Adrenal gland (tissue), 12 donors: ENCODE measurements around the gene FBXO24. TPM values are rescaled to one million over a fixed set of nuclear protein-coding genes. Genes with fewer than 3 reads are reported as not detected.

Source experiments
- DNase-seq, 7 donors: peaks; one replicate each; pipeline ENCODE4 v3.0.0-alpha.2; 2019 to 2020
- H3K27ac ChIP-seq, 5 donors: fragments of 200-600 bp; sonication (generic) in 4 of 5; 1 replicate in 3 of 5; 2 replicates in 2 of 5; pipeline versions ENCODE4 v1.5.1 to v1.8.0; 2016 to 2020; ENCODE audit warnings: mild to moderate bottlenecking in 1 of 5
- H3K27me3 ChIP-seq: fragments of 200-600 bp; 2 replicates; pipeline ENCODE4 v1.8.0; 2021
- H3K36me3 ChIP-seq, 2 donors: fragments of 200-600 bp; replicated peaks in 1 of 2; 1 replicate in 1 of 2; 2 replicates in 1 of 2; pipeline versions ENCODE4 v1.5.1 to v1.8.0; 2018 to 2022
- H3K4me1 ChIP-seq, 2 donors: fragments of 200-600 bp; replicated peaks in 1 of 2; 1 replicate in 1 of 2; 2 replicates in 1 of 2; pipeline versions ENCODE4 v1.5.1 to v1.8.0; 2018 to 2021
- H3K4me3 ChIP-seq, 4 donors: fragments of 200-600 bp; sonication (generic) in 3 of 4; one replicate each; pipeline ENCODE4 v1.5.1; 2016 to 2018
- H3K9me3 ChIP-seq, 3 donors: fragments of 200-600 bp; sonication (generic) in 1 of 3; replicated peaks in 1 of 3; 1 replicate in 2 of 3; 2 replicates in 1 of 3; pipeline versions ENCODE4 v1.5.1 to v1.8.0; 2016 to 2021
- POLR2A ChIP-seq, 2 donors: fragments of 450-650 bp; IDR thresholded peaks; one replicate each; pipeline ENCODE4 v1.6.1; 2017; ENCODE audit warnings: antibody characterized with exemption in 2 of 2, mild to moderate bottlenecking in 2 of 2, moderate library complexity in 1 of 2
- WGBS, 4 donors: extraction: QIAGEN DNeasy Blood & Tissue Kit in 2 of 4; methylation state at CpG; one replicate each; pipeline versions ENCODE4 v1.1.5 to v1.1.7; 2013 to 2017; 5-methylcytosine and 5-hydroxymethylcytosine counted together
- intact Hi-C, 2 donors: fragments of 100-400 bp; cut with DNase I; formaldehyde crosslinking; loops; one replicate each; pipeline versions ENCODE4 v1.14.1 to v1.15.0; 2022 to 2023
- polyA plus RNA-seq, 3 donors: library from polyadenylated mRNA; stranded (reverse); fragments of 200-250 nt in 2 of 3; fragments of 350-450 nt in 1 of 3; fragmentation: Illumina TruSeq in 1 of 3; extraction: RNeasy Lipid Tissue Mini Kit (QIAGEN cat#74804) in 1 of 3; gene quantifications; one replicate each; pipeline ENCODE4 v1.2.3, GENCODE V29; 2013 to 2014
- total RNA-seq, 9 donors: library from RNA; depleted of rRNA in 4 of 9; stranded (reverse); fragments of >200 nt in 4 of 9; fragments of 120-200 nt in 1 of 9; fragmentation: NEBNext Ultra II Directional in 1 of 9; extraction: Animal tissue kit (Norgen Biotek cat#: 25700) in 1 of 9; gene quantifications; one replicate each; pipeline versions ENCODE4 v1.1.0 to v1.2.4, GENCODE V29; 2013 to 2023
- TF ChIP-seq, protein P1 (sequence below), 6 experiments: fragments of 450-650 bp in 4 of 6; fragments of 200-600 bp in 2 of 6; sonication (generic) in 1 of 6; IDR thresholded peaks; 1 replicate in 5 of 6; 2 replicates in 1 of 6; pipeline versions ENCODE4 v1.5.1 to v1.8.0; 2016 to 2021; ENCODE audit warnings: antibody characterized with exemption in 6 of 6, mild to moderate bottlenecking in 2 of 6, moderate library complexity in 1 of 6
- donor health status: healthy with polysubstance abuse.
- donor health status: Bipolar disorder and iron deficiency.
- donor health status: DM: yes; HTN: yes; CAD: no.
- donor health status: DM: no; HTN: no; CAD: no.
- donor health status: DM: no; HTN: no; CAD: no.
- donor health status: DM: yes; HTN: yes; CAD: no.

FBXO24 gene
- total and polyA plus RNA-seq, 12 donors, result 0.16 to 2.8 (median 0.89) TPM; not detected in 2

DNA sequence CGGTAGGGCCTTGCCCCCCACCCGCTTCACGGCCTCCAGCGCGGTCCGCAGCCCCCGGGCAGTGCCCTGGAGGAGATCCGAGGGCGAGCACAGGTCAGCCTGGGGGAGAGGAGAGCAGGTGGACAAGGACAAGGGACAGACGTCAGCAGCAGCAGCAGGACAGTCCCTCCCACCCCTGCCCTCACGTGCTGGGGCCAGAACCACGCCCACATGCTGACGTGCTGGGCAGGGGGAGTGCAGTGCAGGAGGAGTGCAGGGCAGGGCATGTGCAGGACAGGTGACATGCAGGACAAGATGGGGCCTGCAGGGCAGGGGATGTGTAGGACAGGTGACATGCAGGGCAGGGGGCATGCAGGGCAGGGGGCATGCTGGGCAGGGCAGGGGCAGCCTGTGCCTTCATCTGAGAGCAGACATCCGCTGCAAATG, 10.9 kb upstream of the FBXO24 start:
- DNase-seq, result peak in 6 of 7 donors; percentile 60 to 80 (median 70)
- intact Hi-C loops, result no loop called here
- Histone ChIP-seq H3K4me1 (peaks cover 3% of the 10 kb centered on the region in 2 donors), H3K36me3 (peaks cover 0 to 62% of the 10 kb centered on the region in 2 donors), H3K27ac (peak overlapping the region in 2 of 5 donors; percentile 32 to 38), H3K9me3 (no peaks in the 10 kb centered on the region), H3K27me3 (no peaks in the 10 kb centered on the region), H3K4me3 (no peak overlapping the region)
- no peak for TF ChIP-seq POLR2A (IDR thresholded peaks at IDR 0.05)
- TF ChIP-seq, protein P1, sequence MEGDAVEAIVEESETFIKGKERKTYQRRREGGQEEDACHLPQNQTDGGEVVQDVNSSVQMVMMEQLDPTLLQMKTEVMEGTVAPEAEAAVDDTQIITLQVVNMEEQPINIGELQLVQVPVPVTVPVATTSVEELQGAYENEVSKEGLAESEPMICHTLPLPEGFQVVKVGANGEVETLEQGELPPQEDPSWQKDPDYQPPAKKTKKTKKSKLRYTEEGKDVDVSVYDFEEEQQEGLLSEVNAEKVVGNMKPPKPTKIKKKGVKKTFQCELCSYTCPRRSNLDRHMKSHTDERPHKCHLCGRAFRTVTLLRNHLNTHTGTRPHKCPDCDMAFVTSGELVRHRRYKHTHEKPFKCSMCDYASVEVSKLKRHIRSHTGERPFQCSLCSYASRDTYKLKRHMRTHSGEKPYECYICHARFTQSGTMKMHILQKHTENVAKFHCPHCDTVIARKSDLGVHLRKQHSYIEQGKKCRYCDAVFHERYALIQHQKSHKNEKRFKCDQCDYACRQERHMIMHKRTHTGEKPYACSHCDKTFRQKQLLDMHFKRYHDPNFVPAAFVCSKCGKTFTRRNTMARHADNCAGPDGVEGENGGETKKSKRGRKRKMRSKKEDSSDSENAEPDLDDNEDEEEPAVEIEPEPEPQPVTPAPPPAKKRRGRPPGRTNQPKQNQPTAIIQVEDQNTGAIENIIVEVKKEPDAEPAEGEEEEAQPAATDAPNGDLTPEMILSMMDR (IDR thresholded peaks at IDR 0.05), result no peak
- WGBS, 4 donors, result 57 to 66% (median 63%) methylated on average over 9 to 14 of the region's 14 CpGs

DNA sequence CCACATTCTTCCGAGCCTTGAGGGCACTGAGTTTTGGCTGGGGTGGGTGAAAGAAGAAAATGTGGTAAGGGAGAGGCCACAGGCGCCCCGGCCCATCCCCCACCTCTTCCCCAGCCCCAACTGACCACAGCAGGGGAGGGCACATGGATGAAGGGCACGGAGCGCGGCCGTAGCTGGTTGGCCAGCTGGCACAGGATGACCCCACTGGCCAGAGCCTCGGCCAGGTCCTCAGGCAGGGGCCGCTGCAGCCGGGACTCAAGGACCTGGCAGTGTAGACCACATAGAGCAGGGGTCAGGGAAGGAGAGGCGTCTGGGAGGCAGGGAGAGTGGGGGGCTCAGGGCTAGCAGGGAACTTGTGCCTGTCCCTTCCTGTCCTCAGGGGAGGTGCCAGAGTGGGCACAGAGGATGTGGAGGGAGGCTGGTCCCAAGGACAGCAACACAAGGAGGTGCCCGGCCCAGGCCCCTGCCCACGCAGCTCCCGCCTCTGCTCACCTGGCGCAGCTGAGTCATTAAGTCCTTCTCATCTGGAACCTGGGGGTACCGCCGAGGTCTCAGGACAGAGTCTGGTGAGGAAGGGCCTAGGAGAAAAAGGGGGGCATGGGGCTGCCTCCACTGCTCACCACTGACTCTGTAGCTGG, 10.3 kb upstream of the FBXO24 start:
- Histone ChIP-seq H3K36me3 (peaks cover 0 to 68% of the 10 kb centered on the region in 2 donors), H3K27ac (peak overlapping the region in 1 of 5 donors; percentile 29), H3K9me3 (no peaks in the 10 kb centered on the region), H3K27me3 (no peaks in the 10 kb centered on the region), H3K4me1 (no peaks in the 10 kb centered on the region), H3K4me3 (no peak overlapping the region)
- intact Hi-C loops, result no loop called here
- peak in 2 of 7 donors; percentile 44 to 55 for DNase-seq
- TF ChIP-seq, protein P1 (IDR thresholded peaks at IDR 0.05), result no peak
- TF ChIP-seq POLR2A (IDR thresholded peaks at IDR 0.05), result no peak
- WGBS, 4 donors, result 64 to 75% (median 71%) methylated on average over 9 to 17 of the region's 17 CpGs

DNA sequence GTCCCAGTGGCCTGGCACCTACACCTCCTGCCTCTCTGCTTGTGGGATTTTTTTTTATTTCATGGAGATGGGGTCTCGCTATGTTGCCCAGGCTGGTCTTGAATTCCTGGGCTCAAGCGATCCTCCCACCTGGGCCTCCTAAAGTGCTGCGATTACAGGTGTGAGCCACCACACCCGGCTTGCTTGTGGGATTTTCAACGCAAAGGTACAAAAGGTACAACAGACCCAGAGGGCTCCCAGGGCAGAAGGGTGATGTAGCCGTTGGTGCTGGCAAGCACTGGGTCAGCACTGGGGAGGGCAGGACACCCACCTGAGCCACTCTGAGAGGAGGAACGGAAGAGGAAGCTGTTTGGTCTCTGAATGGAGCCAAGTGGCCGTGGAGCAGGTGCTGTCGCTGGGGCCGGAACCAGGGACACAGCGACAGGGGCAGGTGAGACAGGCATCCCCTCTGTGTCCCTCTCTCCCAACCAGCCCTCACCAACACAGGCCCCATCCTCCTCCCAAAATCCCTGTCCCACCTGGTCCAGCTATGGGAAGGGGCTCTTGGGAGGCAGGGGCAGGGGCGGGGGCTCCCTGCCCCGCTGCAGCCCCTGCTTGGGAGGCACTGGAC, 9.6 kb upstream of the FBXO24 start:
- DNase-seq, result no peak
- TF ChIP-seq, protein P1 (IDR thresholded peaks at IDR 0.05), result no peak
- TF ChIP-seq POLR2A (IDR thresholded peaks at IDR 0.05), result no peak
- 95 to 100% (median 96%) methylated on average over 7 to 13 of the region's 13 CpGs for WGBS, 4 donors
- no peak overlapping the region for H3K4me3 ChIP-seq
- H3K27me3 ChIP-seq, result no peaks in the 10 kb centered on the region
- intact Hi-C loops, result no loop called here
- H3K4me1 ChIP-seq, result no peaks in the 10 kb centered on the region
- no peak overlapping the region for H3K27ac ChIP-seq
- H3K36me3 ChIP-seq, result peaks cover 0 to 74% of the 10 kb centered on the region in 2 donors
- H3K9me3 ChIP-seq, result no peaks in the 10 kb centered on the region

DNA sequence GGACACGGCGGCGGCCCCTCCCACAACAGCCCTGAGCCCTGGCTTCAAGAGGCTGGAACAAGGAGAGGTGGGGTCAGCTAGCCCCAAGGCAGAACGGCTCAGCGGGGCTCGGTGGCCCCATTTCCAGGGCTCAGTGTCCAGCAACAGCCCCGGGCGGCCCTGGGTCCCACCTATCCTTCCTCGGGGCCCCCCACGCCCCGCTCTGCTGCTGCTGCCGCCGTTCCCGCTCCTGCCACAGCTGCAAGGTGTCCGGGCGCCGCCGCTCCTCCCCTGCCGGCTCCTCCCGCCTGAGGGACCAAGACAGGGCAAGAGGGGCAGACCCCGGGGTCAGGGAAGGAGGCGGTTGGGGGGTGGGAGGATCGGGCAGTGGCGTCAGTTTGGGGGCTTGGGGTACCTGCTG, 9.0 kb upstream of the FBXO24 start:
- Histone ChIP-seq H3K36me3 (peaks cover 0 to 80% of the 10 kb centered on the region in 2 donors), H3K9me3 (no peaks in the 10 kb centered on the region), H3K4me1 (peaks cover 0 to under 1% of the 10 kb centered on the region in 2 donors), H3K4me3 (no peak overlapping the region), H3K27ac (no peak overlapping the region), H3K27me3 (no peaks in the 10 kb centered on the region)
- intact Hi-C loops, result no loop called here
- 85 to 97% (median 92%) methylated on average over 3 to 24 of the region's 24 CpGs for WGBS, 4 donors
- TF ChIP-seq, protein P1 (IDR thresholded peaks at IDR 0.05), result no peak
- TF ChIP-seq POLR2A (IDR thresholded peaks at IDR 0.05), result no peak
- DNase-seq, result no peak
